Activated CD4-positive, alpha-beta memory T cell treated with anti-CD3 and anti-CD28 coated beads for 36 hours (primary cell): Measurements from ENCODE around the gene SIPA1L3. TPM values are rescaled to one million over a fixed set of nuclear protein-coding genes. Genes with fewer than 3 reads are reported as not detected.

Experiments
- CTCF ChIA-PET: fragments of 350-600 bp; sonication (Branson Sonifier 250); formaldehyde crosslinking; loops from one replicate; lab custom pipeline; 2021; ENCODE audit warnings: antibody characterized with exemption, inconsistent platforms; lab: Charles Lee
- POLR2A ChIA-PET: fragments of 350-600 bp; sonication (Branson Sonifier 250); formaldehyde crosslinking; loops from one replicate; lab custom pipeline; 2021; ENCODE audit warnings: antibody characterized with exemption; lab: Charles Lee
- DNase-seq: peaks from one replicate; pipeline ENCODE4 v3.0.0-alpha.2; 2020
- H3K27ac Mint-ChIP-seq: one replicate; pipeline ENCODE4 v1.8.0; 2021; ENCODE audit warnings: mixed read lengths
- H3K27me3 Mint-ChIP-seq: one replicate; pipeline ENCODE4 v1.8.0; 2021; ENCODE audit warnings: mixed read lengths
- H3K36me3 Mint-ChIP-seq: one replicate; pipeline ENCODE4 v1.8.0; 2021; ENCODE audit warnings: mixed read lengths
- H3K4me1 Mint-ChIP-seq: one replicate; pipeline ENCODE4 v1.8.0; 2021; ENCODE audit warnings: low read depth, mixed read lengths
- H3K4me3 Mint-ChIP-seq: one replicate; pipeline ENCODE4 v1.8.0; 2021; ENCODE audit warnings: mild to moderate bottlenecking, mixed read lengths
- H3K9me3 Mint-ChIP-seq: one replicate; pipeline ENCODE4 v1.8.0; 2021; ENCODE audit warnings: mixed read lengths
- intact Hi-C: fragments of 100-400 bp; cut with micrococcal nuclease; formaldehyde crosslinking; loops from one replicate; pipeline ENCODE4 v1.15.1; 2023
- total RNA-seq, 2 experiments: library from RNA; stranded (reverse); gene quantifications; one replicate each; pipeline ENCODE4 v1.2.3, GENCODE V29; 2021

Gene SIPA1L3
- total RNA-seq, 2 experiments from 2014 or later = 10.3 to 12.1 TPM

DNA sequence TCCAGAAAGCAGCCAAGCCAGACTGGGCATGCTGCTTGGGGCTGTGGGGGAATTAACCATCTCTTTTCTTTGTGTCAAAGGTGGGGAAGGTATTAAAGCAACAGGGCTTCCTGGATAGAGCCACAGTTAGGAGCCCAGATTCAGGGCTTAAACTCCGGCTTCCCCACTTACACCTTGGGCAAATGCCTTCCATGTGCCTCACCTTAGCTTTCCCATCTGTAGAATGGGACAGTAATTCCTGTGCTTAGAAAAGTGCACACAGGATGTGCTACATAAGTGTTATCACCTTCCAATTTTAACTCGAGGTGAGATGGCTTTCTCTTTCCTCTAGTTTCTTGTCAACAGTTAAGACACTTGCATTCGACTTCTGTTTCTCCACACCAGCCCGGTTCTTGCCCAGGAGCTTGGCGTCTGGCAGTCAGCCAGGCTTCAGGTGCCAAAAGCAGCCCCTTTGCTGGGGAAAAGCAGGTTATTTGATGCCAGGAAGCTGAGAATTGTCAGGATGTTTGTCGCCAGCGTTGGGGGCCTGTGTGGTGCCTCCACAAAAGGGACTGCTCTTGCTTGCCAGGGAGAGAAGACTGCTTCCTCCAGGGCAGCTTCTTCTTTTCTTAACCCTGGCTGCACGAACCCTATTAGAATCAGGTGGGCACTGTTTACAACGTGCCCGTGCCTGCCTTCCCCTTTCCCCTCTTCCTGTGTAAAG, 79.2 kb downstream of the SIPA1L3 start:
- no peaks in the 10 kb centered on the region for H3K9me3 Mint-ChIP-seq
- no peak for DNase-seq
- ChIA-PET CTCF (no interaction called here), POLR2A (interaction anchor here (0.5 kb wide), 1 partner anchor 200 kb away, joined by 3 read pairs; no protein-coding TSS in a partner anchor)
- no peak overlapping the region for H3K4me3 Mint-ChIP-seq
- H3K27me3 Mint-ChIP-seq = no peaks in the 10 kb centered on the region
- no peaks in the 10 kb centered on the region for H3K36me3 Mint-ChIP-seq
- intact Hi-C loops = no loop called here
- H3K4me1 Mint-ChIP-seq = peaks cover 5% of the 10 kb centered on the region
- no peak overlapping the region for H3K27ac Mint-ChIP-seq

DNA sequence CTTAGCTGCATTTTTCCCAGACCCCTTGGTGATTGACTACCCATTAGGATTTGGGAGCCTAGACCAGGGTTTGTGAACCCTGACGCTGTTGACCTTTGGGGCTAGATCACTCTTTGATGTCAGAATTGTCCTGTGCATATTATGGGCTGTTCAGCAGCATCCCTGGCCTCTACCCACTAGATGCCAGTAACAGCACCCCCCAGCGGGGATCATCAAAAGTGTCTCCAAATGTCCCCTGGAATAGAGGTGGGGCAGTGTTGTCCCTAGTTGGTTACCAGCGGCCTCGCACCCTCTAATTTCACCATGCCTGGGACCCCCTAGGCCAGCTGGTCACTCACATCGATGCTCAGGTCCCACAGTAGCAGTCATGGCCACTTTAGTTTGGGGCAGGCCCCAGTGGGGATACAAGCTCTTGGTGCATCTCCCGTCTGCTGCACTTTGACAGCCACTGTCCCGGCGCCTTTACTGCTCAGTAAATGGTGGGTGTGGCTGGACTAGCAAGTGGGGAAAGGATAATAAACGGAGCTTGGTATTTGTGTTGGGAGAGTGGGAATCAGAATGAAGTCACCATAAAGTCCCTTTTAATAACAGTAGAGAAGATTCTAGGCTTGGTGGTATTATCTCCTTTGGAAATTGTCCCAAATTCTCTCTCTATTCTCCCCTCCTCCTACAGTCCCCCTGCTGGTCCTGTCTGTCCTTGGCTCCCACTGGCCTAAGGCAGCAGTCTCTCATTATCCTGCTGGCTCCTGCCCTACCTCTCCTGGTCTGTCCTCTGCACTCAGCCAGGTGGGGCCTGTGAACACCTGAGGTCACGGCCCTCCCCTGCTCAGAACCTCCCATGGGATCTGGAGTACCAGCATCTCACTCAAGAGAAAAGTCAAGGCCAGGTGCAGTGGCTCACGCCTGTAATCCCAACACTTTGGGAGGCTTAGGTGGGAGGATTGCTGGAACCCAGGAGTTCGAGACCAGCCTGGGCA, 80.6 kb downstream of the SIPA1L3 start:
- Mint-ChIP-seq H3K4me3 (no peak overlapping the region), H3K36me3 (no peaks in the 10 kb centered on the region), H3K27me3 (no peaks in the 10 kb centered on the region), H3K9me3 (no peaks in the 10 kb centered on the region), H3K4me1 (peaks cover 5% of the 10 kb centered on the region), H3K27ac (no peak overlapping the region)
- DNase-seq = no peak
- intact Hi-C loops = no loop called here
- ChIA-PET POLR2A (no interaction called here), CTCF (no interaction called here)

DNA sequence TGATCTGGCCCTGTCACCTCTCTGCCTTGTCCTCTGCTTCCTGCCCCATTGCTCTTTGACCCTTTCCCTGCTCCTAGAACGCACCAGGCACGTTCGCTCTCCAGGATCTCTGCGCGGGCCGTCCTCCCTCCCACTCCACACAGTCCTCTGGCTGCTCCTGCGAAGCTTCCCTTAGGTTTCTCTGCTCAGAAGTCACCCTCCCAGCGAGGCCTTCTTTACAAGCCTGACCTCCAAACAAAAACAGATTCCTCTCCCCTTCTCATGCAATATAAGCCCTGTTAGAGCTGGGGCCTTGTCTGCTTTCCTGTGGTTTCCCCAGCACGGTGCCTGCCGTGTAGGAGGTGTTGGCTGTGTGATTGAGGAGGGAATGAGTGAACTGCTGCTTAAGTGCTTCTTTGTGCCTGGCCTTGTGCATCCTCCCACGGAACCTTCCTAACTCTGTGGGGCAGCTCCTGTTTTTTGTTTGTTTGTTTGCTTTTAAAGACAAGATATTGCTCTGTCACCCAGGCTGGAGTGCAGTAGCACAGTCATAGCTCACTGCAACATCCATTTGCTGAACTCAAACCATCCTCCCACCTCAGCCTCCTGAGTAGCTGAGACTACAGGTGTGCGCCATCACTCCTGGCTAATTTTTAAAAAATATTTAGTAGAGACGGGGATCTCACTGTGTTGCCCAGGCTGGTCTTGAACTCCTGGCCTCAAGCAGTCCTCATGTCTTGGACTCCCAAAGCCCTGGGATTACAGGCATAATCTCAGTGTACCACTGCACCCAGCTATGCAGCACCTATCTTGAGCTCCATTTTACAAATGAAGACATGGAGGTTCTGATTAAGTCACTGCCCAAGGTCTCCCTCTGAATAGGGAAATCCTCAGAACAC, 82.0 kb downstream of the SIPA1L3 start:
- intact Hi-C loops = no loop called here
- POLR2A ChIA-PET = interaction anchor here (0.6 kb wide), 1 partner anchor 1464 kb away, joined by 3 read pairs; no protein-coding TSS in a partner anchor

DNA sequence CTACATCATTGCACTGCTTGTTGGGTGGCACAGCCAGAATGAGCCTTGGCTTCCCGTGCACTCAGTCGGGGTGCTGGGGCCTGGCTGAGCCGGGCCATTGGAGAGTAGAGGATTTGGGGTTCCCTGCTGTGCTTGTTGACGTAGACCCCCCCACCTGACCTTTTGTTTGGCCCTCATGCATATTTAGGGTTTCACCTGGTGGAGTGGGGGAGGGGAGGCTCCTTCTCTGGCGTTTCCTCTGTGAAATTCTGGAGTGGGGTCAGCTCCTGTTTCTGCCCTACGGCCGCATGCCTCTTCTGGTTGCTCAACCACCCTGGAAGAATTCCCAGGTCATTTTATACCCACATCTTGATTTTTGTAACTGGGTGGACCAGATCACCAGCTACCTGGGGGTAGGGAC, 82.8 kb downstream of the SIPA1L3 start:
- no peak overlapping the region for H3K27ac Mint-ChIP-seq
- H3K4me1 Mint-ChIP-seq = peaks cover 5% of the 10 kb centered on the region
- no peak overlapping the region for H3K4me3 Mint-ChIP-seq
- no peaks in the 10 kb centered on the region for H3K36me3 Mint-ChIP-seq
- H3K27me3 Mint-ChIP-seq = no peaks in the 10 kb centered on the region
- ChIA-PET POLR2A (no interaction called here), CTCF (no interaction called here)
- H3K9me3 Mint-ChIP-seq = no peaks in the 10 kb centered on the region
- no peak for DNase-seq
- intact Hi-C loops = no loop called here

More for the DNA sequence above, 82.0 kb downstream of the SIPA1L3 start:
- Mint-ChIP-seq H3K4me1 (peaks cover 5% of the 10 kb centered on the region), H3K9me3 (no peaks in the 10 kb centered on the region), H3K36me3 (no peaks in the 10 kb centered on the region), H3K27me3 (no peaks in the 10 kb centered on the region), H3K27ac (no peak overlapping the region), H3K4me3 (no peak overlapping the region)
- CTCF ChIA-PET = no interaction called here
- DNase-seq = peak; percentile 9

- no peak for DNase-seq
- no peak overlapping the region for H3K4me3 Mint-ChIP-seq
- H3K36me3 Mint-ChIP-seq = no peaks in the 10 kb centered on the region
- ChIA-PET CTCF (no interaction called here), POLR2A (no interaction called here)
- no peaks in the 10 kb centered on the region for H3K9me3 Mint-ChIP-seq
- no peak overlapping the region for H3K27ac Mint-ChIP-seq
- no peaks in the 10 kb centered on the region for H3K27me3 Mint-ChIP-seq
- peaks cover 5% of the 10 kb centered on the region for H3K4me1 Mint-ChIP-seq
- intact Hi-C loops = no loop called here
Observed at GRCh38 chr19:37990362-37990761, 83.4 kb downstream of the SIPA1L3 start.

- Mint-ChIP-seq H3K27me3 (no peaks in the 10 kb centered on the region), H3K36me3 (no peaks in the 10 kb centered on the region), H3K27ac (no peak overlapping the region), H3K4me1 (peaks cover 5% of the 10 kb centered on the region), H3K4me3 (no peak overlapping the region), H3K9me3 (no peaks in the 10 kb centered on the region)
- intact Hi-C loops = no loop called here
- ChIA-PET POLR2A (no interaction called here), CTCF (interaction anchor here (1.7 kb wide), 1 partner anchor 12 kb away, joined by 3 read pairs; no protein-coding TSS in a partner anchor)
- no peak for DNase-seq
Observed at GRCh38 chr19:37991176-37991835, 84.3 kb downstream of the SIPA1L3 start.

DNA sequence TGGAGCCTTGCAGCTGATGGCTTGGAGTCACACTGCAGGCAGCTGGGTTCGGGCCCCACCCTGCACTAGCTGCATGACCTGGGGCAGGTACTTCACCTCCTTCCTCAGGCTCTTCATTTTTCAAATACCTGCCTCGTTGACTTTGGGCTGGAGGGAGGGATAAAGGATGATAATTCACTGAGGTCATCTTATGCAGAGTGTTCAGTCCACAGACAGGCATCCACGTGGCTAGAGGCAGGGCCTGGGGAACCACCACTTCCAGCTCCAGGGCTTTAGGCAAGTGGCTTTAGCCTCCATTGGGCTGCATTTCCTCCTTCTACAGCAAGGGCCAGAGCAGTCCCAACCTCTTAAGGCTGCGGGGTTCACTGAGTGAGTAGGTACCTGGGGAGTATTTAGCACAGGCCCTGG, 84.8 kb downstream of the SIPA1L3 start:
- Mint-ChIP-seq H3K4me1 (peaks cover 5% of the 10 kb centered on the region), H3K4me3 (no peak overlapping the region), H3K36me3 (no peaks in the 10 kb centered on the region), H3K27me3 (no peaks in the 10 kb centered on the region), H3K27ac (no peak overlapping the region), H3K9me3 (no peaks in the 10 kb centered on the region)
- no peak for DNase-seq
- ChIA-PET CTCF (interaction anchor here (1.7 kb wide), 1 partner anchor 11 kb away, joined by 3 read pairs; no protein-coding TSS in a partner anchor), POLR2A (no interaction called here)
- intact Hi-C loops = no loop called here

DNA sequence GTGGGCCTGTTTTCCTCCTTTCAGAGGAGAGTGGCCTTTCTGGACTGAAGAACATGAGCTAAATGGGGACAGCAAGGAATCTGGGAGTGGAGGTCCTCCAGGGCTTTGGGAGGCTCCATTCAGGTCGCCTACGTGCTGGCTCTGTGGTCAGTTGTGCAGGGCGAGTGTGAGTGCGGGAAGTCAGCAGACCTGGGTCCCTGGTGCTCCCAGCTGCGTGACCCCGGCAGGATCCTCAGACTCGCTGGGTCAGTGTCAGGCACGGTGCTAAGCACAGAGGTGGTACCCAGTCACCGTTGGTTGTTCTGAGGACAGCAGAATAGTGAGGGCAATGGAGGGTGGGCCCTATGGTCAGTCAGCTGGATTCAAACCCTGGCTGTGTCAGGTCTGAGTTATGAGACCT, 85.8 kb downstream of the SIPA1L3 start:
- ChIA-PET CTCF (interaction anchor here (0.6 to 0.7 kb wide), 2 partner anchors 263 to 286 kb away, joined by 3 read pairs; no protein-coding TSS in a partner anchor), POLR2A (no interaction called here)
- H3K27me3 Mint-ChIP-seq = no peaks in the 10 kb centered on the region
- H3K4me3 Mint-ChIP-seq = no peak overlapping the region
- no peaks in the 10 kb centered on the region for H3K36me3 Mint-ChIP-seq
- DNase-seq = no peak
- H3K4me1 Mint-ChIP-seq = peaks cover 5% of the 10 kb centered on the region
- intact Hi-C loops = no loop called here
- H3K27ac Mint-ChIP-seq = no peak overlapping the region
- no peaks in the 10 kb centered on the region for H3K9me3 Mint-ChIP-seq

DNA sequence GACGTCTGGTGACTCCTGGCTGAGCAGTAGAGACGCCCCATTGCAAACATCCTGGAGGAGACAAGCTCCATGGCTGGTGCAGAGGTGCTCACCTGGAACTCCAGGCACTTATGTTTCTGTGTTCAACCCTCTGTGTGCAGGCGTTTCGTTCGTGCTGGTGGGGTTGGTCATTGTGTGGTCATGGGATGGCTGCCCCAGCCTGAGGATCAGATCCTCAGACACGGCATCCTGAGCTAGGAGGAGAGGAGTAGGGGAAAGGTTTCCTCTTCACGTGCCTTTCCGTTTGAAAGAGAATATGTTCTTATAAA, 87.8 kb downstream of the SIPA1L3 start:
- Mint-ChIP-seq H3K9me3 (no peaks in the 10 kb centered on the region), H3K36me3 (no peaks in the 10 kb centered on the region), H3K4me1 (peaks cover 5% of the 10 kb centered on the region), H3K4me3 (no peak overlapping the region), H3K27ac (no peak overlapping the region), H3K27me3 (no peaks in the 10 kb centered on the region)
- POLR2A ChIA-PET = no interaction called here
- no peak for DNase-seq
- intact Hi-C loops = no loop called here
- CTCF ChIA-PET = no interaction called here

GRCh38 chr19:37995346-37995745, 88.3 kb downstream of the SIPA1L3 start:
- Mint-ChIP-seq H3K27me3 (no peaks in the 10 kb centered on the region), H3K9me3 (no peaks in the 10 kb centered on the region), H3K36me3 (no peaks in the 10 kb centered on the region), H3K4me3 (no peak overlapping the region), H3K27ac (no peak overlapping the region), H3K4me1 (peaks cover 6% of the 10 kb centered on the region)
- intact Hi-C loops = no loop called here
- no peak for DNase-seq
- CTCF ChIA-PET = no interaction called here
- POLR2A ChIA-PET = no interaction called here

GRCh38 chr19:37997911-37998344, 90.9 kb downstream of the SIPA1L3 start:
- CTCF ChIA-PET = no interaction called here
- intact Hi-C loops = no loop called here

More at GRCh38 chr19:37997911-37998344, 90.9 kb downstream of the SIPA1L3 start:
- H3K27me3 Mint-ChIP-seq = no peaks in the 10 kb centered on the region
- H3K36me3 Mint-ChIP-seq = no peaks in the 10 kb centered on the region
- POLR2A ChIA-PET = no interaction called here
- no peak overlapping the region for H3K27ac Mint-ChIP-seq
- no peaks in the 10 kb centered on the region for H3K9me3 Mint-ChIP-seq
- H3K4me3 Mint-ChIP-seq = no peak overlapping the region
- H3K4me1 Mint-ChIP-seq = peaks cover 13% of the 10 kb centered on the region
- DNase-seq = peak; percentile 23
